Natural killer cell (primary cell): ENCODE data around the gene ERN1. TPM values are rescaled to one million over a fixed set of nuclear protein-coding genes. Genes with fewer than 3 reads are reported as not detected.
"Not testable (repeated sequence)": the region's sequence is repeated elsewhere in the genome, so short reads cannot be mapped to it uniquely, and the experiment has no call there.

Experiments
- ATAC-seq, 3 donors: fragments of 150-1000 bp in 2 of 3; fragments of 200-7000 bp in 1 of 3; cut with Tn5 transposase; 1 replicate in 1 of 3; 2 replicates in 2 of 3; pipeline ENCODE4 v1.10.0; 2021; ENCODE audit warnings: mild to moderate bottlenecking in 2 of 3, moderate library complexity in 2 of 3
- DNase-seq, 2 donors: peaks; one replicate each; pipeline versions ENCODE4 v3.0.0 to v3.0.0-alpha.2; 2013 to 2021; ENCODE audit warnings: mixed read lengths in 1 of 2
- H3K27ac ChIP-seq: one replicate; pipeline ENCODE4 v1.5.1; 2013; ENCODE audit warnings: mild to moderate bottlenecking, low read length
- H3K27me3 ChIP-seq: one replicate; pipeline ENCODE4 v1.6.1; 2013; ENCODE audit warnings: low read length; ENCODE audit not compliant: control insufficient read depth, insufficient read depth
- H3K36me3 ChIP-seq: one replicate; pipeline ENCODE4 v1.6.1; 2013; ENCODE audit warnings: low read length; ENCODE audit not compliant: control insufficient read depth, insufficient read depth
- H3K4me1 ChIP-seq: one replicate; pipeline ENCODE4 v1.6.1; 2013; ENCODE audit warnings: low read length; ENCODE audit not compliant: control insufficient read depth, insufficient read depth
- H3K4me3 ChIP-seq: one replicate; pipeline ENCODE4 v1.5.1; 2013; ENCODE audit warnings: low read length
- H3K9me3 ChIP-seq: one replicate; pipeline ENCODE4 v1.6.1; 2013; ENCODE audit warnings: low read length; ENCODE audit not compliant: control insufficient read depth, insufficient read depth
- H3K27ac Mint-ChIP-seq, 2 donors: one replicate each; pipeline ENCODE4 v1.8.0; 2022; ENCODE audit warnings: mild to moderate bottlenecking in 2 of 2, mixed read lengths in 2 of 2, moderate library complexity in 1 of 2
- H3K27me3 Mint-ChIP-seq, 2 donors: one replicate each; pipeline ENCODE4 v1.8.0; 2022; ENCODE audit warnings: low read depth in 2 of 2, mixed read lengths in 2 of 2
- H3K36me3 Mint-ChIP-seq: one replicate; pipeline ENCODE4 v1.8.0; 2022; ENCODE audit warnings: mixed read lengths
- H3K4me1 Mint-ChIP-seq, 2 donors: one replicate each; pipeline ENCODE4 v1.8.0; 2022; ENCODE audit warnings: mixed read lengths in 2 of 2
- H3K4me3 Mint-ChIP-seq: one replicate; pipeline ENCODE4 v1.8.0; 2022; ENCODE audit warnings: mild to moderate bottlenecking, moderate library complexity, mixed read lengths
- H3K9me3 Mint-ChIP-seq, 2 donors: one replicate each; pipeline ENCODE4 v1.8.0; 2022; ENCODE audit warnings: mixed read lengths in 2 of 2
- CTCF ChIP-seq: fragments of 200-600 bp; IDR thresholded peaks from one replicate; pipeline ENCODE4 v1.8.0; 2022; ENCODE audit warnings: antibody characterized with exemption
- WGBS: methylation state at CpG from one replicate; pipeline ENCODE4 v1.1.7; 2013; ENCODE audit warnings: missing lambda C conversion rate; ENCODE audit not compliant: insufficient coverage; 5-methylcytosine and 5-hydroxymethylcytosine counted together
- intact Hi-C: fragments of 100-400 bp; cut with micrococcal nuclease; formaldehyde crosslinking; loops from one replicate; pipeline ENCODE4 v1.14.2; 2022
- total RNA-seq, 4 donors: library from RNA; stranded (reverse); fragments of 120-200 nt in 1 of 4; gene quantifications; one replicate each; pipeline versions ENCODE4 v1.2.3 to v1.2.4, GENCODE V29; 2013 to 2022

The ERN1 gene
- total RNA-seq, 3 donors from 2014 or later (not counting 1 experiment from before 2014, with no cell fraction given) = 52.9 to 90.5 (median 67.2) TPM

GRCh38 chr17:64171041-64171440 lies 41.1 kb upstream of the ERN1 start:
- H3K36me3 Mint-ChIP-seq = no peaks in the 10 kb centered on the region
- no peaks in the 10 kb centered on the region for H3K27me3 ChIP-seq
- no peak overlapping the region for H3K27ac Mint-ChIP-seq
- H3K9me3 ChIP-seq = no peaks in the 10 kb centered on the region
- H3K36me3 ChIP-seq = peaks cover 2% of the 10 kb centered on the region
- no peaks in the 10 kb centered on the region for H3K4me1 Mint-ChIP-seq
- TF ChIP-seq CTCF = no peak
- no peak overlapping the region for H3K4me3 ChIP-seq
- no peak overlapping the region for H3K27ac ChIP-seq
- peaks cover 5% of the 10 kb centered on the region for H3K4me1 ChIP-seq
- no peaks in the 10 kb centered on the region for H3K9me3 Mint-ChIP-seq
- WGBS = 95% methylated on average over 8 of the region's 8 CpGs
- intact Hi-C loops = no loop called here
- H3K4me3 Mint-ChIP-seq = no peak overlapping the region
- no peaks in the 10 kb centered on the region for H3K27me3 Mint-ChIP-seq
- no peak for ATAC-seq
- DNase-seq = no peak

- DNase-seq (no peak), ATAC-seq (no peak)
- TF ChIP-seq CTCF = no peak
- Histone ChIP-seq H3K36me3 (peaks cover 2% of the 10 kb centered on the region), H3K4me1 (no peaks in the 10 kb centered on the region), H3K9me3 (no peaks in the 10 kb centered on the region), H3K27ac (no peak overlapping the region), H3K27me3 (no peaks in the 10 kb centered on the region), H3K4me3 (no peak overlapping the region)
- WGBS = 94% methylated on average over 3 of the region's 4 CpGs
- H3K27me3 Mint-ChIP-seq = no peaks in the 10 kb centered on the region
- no peak overlapping the region for H3K4me3 Mint-ChIP-seq
- no peaks in the 10 kb centered on the region for H3K9me3 Mint-ChIP-seq
- intact Hi-C loops = no loop called here
- H3K4me1 Mint-ChIP-seq = no peaks in the 10 kb centered on the region
- H3K36me3 Mint-ChIP-seq = no peaks in the 10 kb centered on the region
- no peak overlapping the region for H3K27ac Mint-ChIP-seq
Observed at GRCh38 chr17:64170286-64170685, 40.3 kb upstream of the ERN1 start.

GRCh38 chr17:64167666-64168065 lies 37.7 kb upstream of the ERN1 start:
- H3K27ac ChIP-seq, intact Hi-C loops, DNase-seq, H3K4me3 ChIP-seq, H3K9me3 Mint-ChIP-seq, H3K4me1 ChIP-seq, H3K4me3 Mint-ChIP-seq, H3K27me3 ChIP-seq, ATAC-seq, H3K9me3 ChIP-seq, H3K36me3 ChIP-seq, H3K27ac Mint-ChIP-seq, H3K4me1 Mint-ChIP-seq, H3K36me3 Mint-ChIP-seq, H3K27me3 Mint-ChIP-seq: not testable (repeated sequence)
- WGBS = 82% methylated on average over 3 of the region's 3 CpGs

- Mint-ChIP-seq H3K9me3 (no peaks in the 10 kb centered on the region), H3K4me1 (no peaks in the 10 kb centered on the region), H3K27me3 (no peaks in the 10 kb centered on the region), H3K4me3 (no peak overlapping the region), H3K36me3 (no peaks in the 10 kb centered on the region), H3K27ac (no peak overlapping the region)
- no peak for TF ChIP-seq CTCF
- Histone ChIP-seq H3K27ac (no peak overlapping the region), H3K4me1 (no peaks in the 10 kb centered on the region), H3K4me3 (no peak overlapping the region), H3K36me3 (no peaks in the 10 kb centered on the region), H3K27me3 (no peaks in the 10 kb centered on the region), H3K9me3 (no peaks in the 10 kb centered on the region)
- no peak for DNase-seq
- no peak for ATAC-seq
- 95% methylated on average over 3 of the region's 3 CpGs for WGBS
- intact Hi-C loops = no loop called here
Observed at GRCh38 chr17:64166876-64167275, 36.9 kb upstream of the ERN1 start.
